Activated CD4-positive, alpha-beta memory T cell treated with anti-CD3 and anti-CD28 coated beads, Interleukin-2, amount 10 ng/mL, durations not matched to agents 7 days and 5 days (primary cell): ENCODE data around the gene MREG. TPM values are rescaled to one million over a fixed set of nuclear protein-coding genes. Genes with fewer than 3 reads are reported as not detected.

Experiments
- CTCF ChIA-PET: fragments of 350-600 bp; sonication (Branson Sonifier 250); formaldehyde crosslinking; loops from one replicate; lab custom pipeline; 2021; ENCODE audit warnings: antibody characterized with exemption, inconsistent platforms; lab: Charles Lee
- POLR2A ChIA-PET: fragments of 350-600 bp; sonication (Branson Sonifier 250); formaldehyde crosslinking; loops from one replicate; lab custom pipeline; 2021; ENCODE audit warnings: antibody characterized with exemption; lab: Charles Lee
- DNase-seq: peaks from one replicate; pipeline ENCODE4 v3.0.0-alpha.2; 2020
- H3K27ac Mint-ChIP-seq: one replicate; pipeline ENCODE4 v1.8.0; 2021; ENCODE audit warnings: mild to moderate bottlenecking, mixed read lengths
- H3K27me3 Mint-ChIP-seq: one replicate; pipeline ENCODE4 v1.8.0; 2021; ENCODE audit warnings: mixed read lengths
- H3K36me3 Mint-ChIP-seq: one replicate; pipeline ENCODE4 v1.8.0; 2021; ENCODE audit warnings: low read depth, mixed read lengths
- H3K4me1 Mint-ChIP-seq: one replicate; pipeline ENCODE4 v1.8.0; 2021; ENCODE audit warnings: mixed read lengths
- H3K4me3 Mint-ChIP-seq: one replicate; pipeline ENCODE4 v1.8.0; 2021; ENCODE audit warnings: mild to moderate bottlenecking, mixed read lengths
- H3K9me3 Mint-ChIP-seq: one replicate; pipeline ENCODE4 v1.8.0; 2021; ENCODE audit warnings: mixed read lengths
- total RNA-seq, 2 experiments: library from RNA; stranded (reverse); gene quantifications; one replicate each; pipeline ENCODE4 v1.2.3, GENCODE V29; 2021

Gene MREG
- total RNA-seq, 2 experiments from 2014 or later: 12.6 to 15.1 TPM

DNA sequence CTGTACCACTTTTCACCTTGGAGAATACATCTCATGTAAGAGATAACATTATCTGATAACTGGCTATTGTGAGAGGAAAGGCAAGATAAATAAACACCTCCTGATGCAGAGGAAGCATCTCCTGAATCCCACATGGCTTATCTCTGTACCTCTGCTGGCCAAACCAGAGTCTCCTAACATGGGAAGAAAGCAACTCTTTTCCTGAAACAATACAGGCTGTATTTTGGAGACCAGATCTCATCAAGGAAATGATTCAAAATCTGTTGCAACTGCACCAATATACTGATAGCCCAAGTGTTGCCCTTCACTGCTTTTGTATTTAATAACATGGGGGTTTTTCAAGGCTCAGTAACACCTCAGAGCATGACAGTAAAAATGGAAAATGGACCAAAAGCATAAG, 106.9 kb downstream of the MREG start:
- Mint-ChIP-seq H3K27ac (no peak overlapping the region), H3K4me1 (no peaks in the 10 kb centered on the region), H3K27me3 (peaks cover 42% of the 10 kb centered on the region), H3K4me3 (no peak overlapping the region), H3K9me3 (no peaks in the 10 kb centered on the region), H3K36me3 (no peaks in the 10 kb centered on the region)
- CTCF ChIA-PET: no interaction called here
- POLR2A ChIA-PET: no interaction called here
- DNase-seq: no peak

DNA sequence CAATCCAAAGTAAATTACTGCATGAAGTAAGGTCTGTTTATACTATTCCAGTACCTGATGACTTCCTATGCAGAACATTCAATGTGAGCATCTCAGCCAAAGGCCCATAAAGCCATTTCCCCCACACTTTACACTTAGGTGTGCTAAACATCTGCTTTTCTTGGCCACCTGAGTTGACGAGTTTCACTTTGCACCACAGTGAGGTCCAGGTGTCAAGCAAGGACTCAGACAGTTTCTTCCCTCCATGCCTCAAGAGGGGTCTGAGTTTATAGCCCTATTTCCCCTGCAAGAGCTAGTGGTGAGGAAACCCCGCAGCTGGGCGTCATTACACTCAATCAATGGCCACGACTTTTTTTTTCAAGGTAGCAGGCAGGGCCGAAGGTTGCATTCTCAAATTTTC, 107.7 kb downstream of the MREG start:
- CTCF ChIA-PET: no interaction called here
- no peak overlapping the region for H3K27ac Mint-ChIP-seq
- H3K4me1 Mint-ChIP-seq: no peaks in the 10 kb centered on the region
- H3K9me3 Mint-ChIP-seq: no peaks in the 10 kb centered on the region
- H3K27me3 Mint-ChIP-seq: peaks cover 43% of the 10 kb centered on the region
- POLR2A ChIA-PET: no interaction called here
- no peaks in the 10 kb centered on the region for H3K36me3 Mint-ChIP-seq
- H3K4me3 Mint-ChIP-seq: no peak overlapping the region
- no peak for DNase-seq

DNA sequence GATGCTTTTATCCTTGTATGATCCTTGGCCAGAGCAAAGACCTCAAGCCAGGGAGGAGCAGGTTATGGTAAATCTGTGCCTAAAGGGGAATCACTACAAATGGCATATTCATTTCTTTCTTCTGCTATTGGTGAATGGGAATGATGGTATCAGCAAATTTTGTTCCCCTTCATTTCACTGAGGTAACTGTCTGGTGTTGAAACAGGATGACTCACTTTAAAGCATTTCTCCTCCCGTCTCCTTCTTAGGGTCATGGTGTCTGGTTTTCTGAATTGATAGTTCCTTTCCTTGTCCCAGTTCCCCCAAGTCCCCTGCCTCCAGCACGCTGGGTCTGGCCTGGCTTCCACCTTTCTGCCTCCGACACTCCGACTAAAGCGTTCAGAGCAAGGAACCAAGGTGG, 109.2 kb downstream of the MREG start:
- H3K27me3 Mint-ChIP-seq: peaks cover 33% of the 10 kb centered on the region
- ChIA-PET CTCF (no interaction called here), POLR2A (no interaction called here)

DNA sequence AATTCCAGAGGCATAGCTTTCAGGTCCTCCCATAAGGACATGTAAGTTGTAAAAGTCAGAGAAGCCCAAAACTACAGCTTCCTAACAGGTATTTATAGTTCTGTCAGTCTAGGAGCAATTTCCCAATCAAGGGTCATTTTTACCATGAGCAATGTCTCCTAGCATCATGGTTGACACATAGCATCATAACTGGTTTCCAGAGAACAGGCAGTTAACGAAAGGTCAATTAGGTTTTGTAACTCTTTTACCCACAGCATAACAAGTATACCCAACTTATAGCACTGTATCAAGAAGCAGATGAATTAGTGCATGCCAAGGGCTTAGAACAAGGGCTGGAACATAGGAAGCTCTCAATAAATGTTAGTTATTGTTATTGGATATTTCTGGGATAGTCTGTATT, 110.1 kb downstream of the MREG start:
- H3K36me3 Mint-ChIP-seq: no peaks in the 10 kb centered on the region
- no peaks in the 10 kb centered on the region for H3K9me3 Mint-ChIP-seq
- ChIA-PET CTCF (no interaction called here), POLR2A (no interaction called here)
- no peaks in the 10 kb centered on the region for H3K4me1 Mint-ChIP-seq
- peaks cover 33% of the 10 kb centered on the region for H3K27me3 Mint-ChIP-seq
- H3K4me3 Mint-ChIP-seq: no peak overlapping the region
- no peak overlapping the region for H3K27ac Mint-ChIP-seq
- DNase-seq: no peak

More for the DNA sequence above, 109.2 kb downstream of the MREG start:
- H3K36me3 Mint-ChIP-seq: no peaks in the 10 kb centered on the region
- no peaks in the 10 kb centered on the region for H3K9me3 Mint-ChIP-seq
- DNase-seq: no peak
- H3K27ac Mint-ChIP-seq: no peak overlapping the region
- H3K4me3 Mint-ChIP-seq: no peak overlapping the region
- H3K4me1 Mint-ChIP-seq: no peaks in the 10 kb centered on the region

DNA sequence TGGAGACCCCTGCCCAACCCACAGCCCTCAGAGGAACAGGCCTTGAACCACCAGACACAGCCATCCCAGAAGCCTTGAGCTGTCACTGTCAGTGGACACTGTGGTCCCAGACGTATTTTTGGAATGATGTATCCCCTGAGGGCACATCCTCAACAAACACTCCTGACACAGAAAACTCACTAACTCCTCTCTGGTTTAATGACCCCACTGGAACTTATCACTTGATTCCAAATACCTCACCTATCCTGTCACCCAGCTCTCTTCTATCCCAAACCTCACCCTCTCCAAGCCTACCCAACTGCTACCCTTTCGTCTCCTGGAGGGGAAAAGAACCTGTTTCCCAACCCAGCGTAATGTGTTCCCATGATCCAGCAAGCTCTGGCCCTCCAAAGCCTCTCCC, 111.6 kb downstream of the MREG start:
- H3K4me1 Mint-ChIP-seq: no peaks in the 10 kb centered on the region
- H3K27me3 Mint-ChIP-seq: peaks cover 26% of the 10 kb centered on the region
- no peaks in the 10 kb centered on the region for H3K9me3 Mint-ChIP-seq
- ChIA-PET POLR2A (no interaction called here), CTCF (no interaction called here)
- DNase-seq: no peak
- H3K27ac Mint-ChIP-seq: no peak overlapping the region
- no peaks in the 10 kb centered on the region for H3K36me3 Mint-ChIP-seq
- H3K4me3 Mint-ChIP-seq: no peak overlapping the region

DNA sequence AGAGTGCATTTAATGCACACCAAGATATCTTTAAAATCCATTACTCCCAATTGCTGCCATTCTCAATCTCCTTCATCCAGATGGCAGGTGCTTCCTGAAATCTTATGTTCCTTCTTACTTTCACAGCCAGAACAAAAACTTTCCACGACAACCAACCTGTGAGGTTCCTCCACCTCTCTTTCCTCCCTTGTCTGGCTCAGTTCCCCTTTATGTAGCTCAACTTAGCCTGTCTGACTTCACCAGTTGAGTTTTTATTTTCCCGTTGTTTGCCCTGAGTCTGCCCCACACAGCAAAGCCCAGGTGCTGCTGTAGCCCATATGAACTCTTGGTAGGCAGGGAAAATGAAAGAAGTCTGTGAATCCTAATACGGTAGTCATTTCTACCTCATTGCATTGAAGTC, 112.5 kb downstream of the MREG start:
- H3K27me3 Mint-ChIP-seq: peaks cover 24% of the 10 kb centered on the region
- no peak overlapping the region for H3K4me3 Mint-ChIP-seq
- POLR2A ChIA-PET: no interaction called here
- no peaks in the 10 kb centered on the region for H3K36me3 Mint-ChIP-seq
- H3K27ac Mint-ChIP-seq: no peak overlapping the region
- H3K4me1 Mint-ChIP-seq: no peaks in the 10 kb centered on the region
- CTCF ChIA-PET: no interaction called here
- H3K9me3 Mint-ChIP-seq: no peaks in the 10 kb centered on the region
- no peak for DNase-seq

DNA sequence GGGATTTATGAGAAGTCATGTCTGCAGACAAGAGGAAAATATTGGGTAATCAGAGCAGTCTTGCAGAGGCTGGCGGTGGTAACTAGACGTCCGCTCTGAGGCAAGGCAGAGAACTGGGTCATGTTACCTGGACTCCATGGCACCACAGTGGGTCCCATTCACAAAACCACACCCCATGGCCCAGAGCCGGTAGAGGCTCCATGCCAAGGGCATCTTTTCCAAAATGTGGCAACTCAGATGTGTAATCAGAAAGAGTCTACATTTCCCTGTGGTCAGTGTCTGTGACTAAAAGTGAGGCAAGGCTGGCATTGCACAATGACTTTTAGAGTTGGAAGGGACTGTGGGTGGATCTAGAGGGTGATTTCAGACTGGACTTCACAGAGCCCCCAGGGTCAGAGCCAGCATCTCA, 113.1 kb downstream of the MREG start:
- ChIA-PET POLR2A (no interaction called here), CTCF (no interaction called here)
- H3K27ac Mint-ChIP-seq: no peak overlapping the region
- no peaks in the 10 kb centered on the region for H3K9me3 Mint-ChIP-seq
- H3K4me3 Mint-ChIP-seq: no peak overlapping the region
- peaks cover 22% of the 10 kb centered on the region for H3K27me3 Mint-ChIP-seq
- no peaks in the 10 kb centered on the region for H3K36me3 Mint-ChIP-seq
- no peak for DNase-seq
- H3K4me1 Mint-ChIP-seq: no peaks in the 10 kb centered on the region

DNA sequence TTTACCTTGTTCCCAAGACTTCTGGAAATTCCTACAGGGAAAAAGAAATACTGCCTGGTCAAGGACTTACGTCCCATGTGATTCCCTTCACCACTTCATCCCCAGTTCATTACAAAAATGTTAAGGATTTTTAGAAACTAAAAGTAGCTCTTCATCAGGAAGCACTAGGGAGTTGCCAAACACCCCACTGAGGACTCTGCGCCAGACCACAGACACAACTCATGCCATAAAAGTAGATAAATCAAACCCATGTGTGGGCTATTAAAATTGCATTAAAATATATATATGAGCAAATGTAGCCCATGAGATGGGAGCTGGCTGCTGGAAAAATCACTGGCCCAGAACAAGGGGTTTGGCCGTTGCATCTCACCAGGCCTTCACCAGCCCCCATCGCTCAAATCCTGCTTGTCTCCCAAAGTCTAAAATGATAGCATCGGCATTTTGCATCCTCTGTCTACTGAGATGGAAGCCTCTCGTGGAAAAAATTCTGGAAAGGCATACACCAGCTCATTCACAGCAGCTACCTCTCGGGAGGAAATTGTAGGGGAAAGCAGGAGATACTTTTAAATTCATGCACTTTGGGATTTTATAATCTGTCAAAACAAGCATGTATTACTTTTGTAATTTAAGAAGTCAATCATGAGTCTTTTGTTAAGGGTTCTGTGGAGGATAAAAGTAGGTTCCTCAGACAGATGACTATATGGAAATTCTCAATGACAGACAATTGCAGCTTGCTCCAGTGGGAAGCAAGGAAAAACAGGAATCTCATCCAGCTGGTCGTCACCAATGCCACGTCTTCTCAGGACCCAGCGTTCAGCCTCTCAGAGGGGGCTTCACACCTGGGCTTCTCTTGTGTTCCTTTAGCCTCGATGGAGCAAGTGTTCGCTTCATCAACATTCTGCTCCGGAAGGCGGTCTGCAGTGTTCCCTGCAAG, 113.9 kb downstream of the MREG start:
- ChIA-PET POLR2A (no interaction called here), CTCF (interaction anchor here (0.6 to 1.0 kb wide), 2 partner anchors 9 to 151 kb away, joined by 3 to 4 read pairs; no protein-coding TSS in a partner anchor)
- Mint-ChIP-seq H3K4me1 (no peaks in the 10 kb centered on the region), H3K36me3 (no peaks in the 10 kb centered on the region), H3K4me3 (no peak overlapping the region), H3K27ac (no peak overlapping the region), H3K27me3 (peaks cover 21% of the 10 kb centered on the region), H3K9me3 (no peaks in the 10 kb centered on the region)
- no peak for DNase-seq

DNA sequence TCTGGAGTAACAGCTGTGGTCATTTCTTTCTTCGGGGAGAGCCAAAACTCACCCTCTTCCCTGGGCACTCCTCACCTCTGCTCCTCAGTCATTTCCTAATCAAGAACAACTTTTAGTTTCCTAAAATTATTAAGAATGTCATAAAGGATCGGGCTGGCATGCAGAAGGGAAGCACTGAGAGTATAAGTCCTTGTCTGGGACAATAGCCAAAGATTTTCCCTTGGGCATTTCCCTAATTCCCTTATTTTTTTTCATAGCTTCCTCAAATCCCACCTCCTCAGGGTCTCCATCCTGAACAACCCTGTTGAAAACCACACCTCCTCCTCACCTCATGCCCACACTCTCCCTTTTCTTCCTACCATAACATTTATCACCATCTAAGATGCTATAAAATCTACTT, 115.0 kb downstream of the MREG start:
- POLR2A ChIA-PET: no interaction called here
- Mint-ChIP-seq H3K36me3 (no peaks in the 10 kb centered on the region), H3K9me3 (no peaks in the 10 kb centered on the region), H3K4me3 (no peak overlapping the region), H3K4me1 (no peaks in the 10 kb centered on the region), H3K27ac (no peak overlapping the region), H3K27me3 (peaks cover 15% of the 10 kb centered on the region)
- CTCF ChIA-PET: interaction anchor here (1.0 kb wide), 1 partner anchor 11 kb away, joined by 4 read pairs; no protein-coding TSS in a partner anchor
- no peak for DNase-seq

DNA sequence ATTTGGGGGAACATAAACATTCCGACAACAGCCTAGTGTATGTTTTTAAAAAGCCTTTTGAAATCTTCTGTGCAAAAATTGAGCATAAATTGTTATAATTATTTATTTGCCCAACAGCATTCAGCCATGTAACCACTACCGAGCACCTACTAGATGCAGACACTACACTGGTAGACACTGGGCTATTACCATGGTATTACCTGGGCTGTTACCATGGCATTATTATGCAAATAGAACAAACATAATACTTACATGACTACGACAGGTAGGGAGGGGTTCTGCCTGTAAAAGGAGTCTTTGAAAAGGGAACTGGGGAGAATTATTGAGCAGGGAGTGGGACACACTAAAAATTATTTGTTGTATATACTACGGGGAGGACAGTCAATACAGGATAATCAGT, 116.4 kb downstream of the MREG start:
- POLR2A ChIA-PET: no interaction called here
- Mint-ChIP-seq H3K27me3 (peaks cover 7% of the 10 kb centered on the region), H3K36me3 (no peaks in the 10 kb centered on the region), H3K4me1 (no peaks in the 10 kb centered on the region), H3K27ac (no peak overlapping the region), H3K9me3 (no peaks in the 10 kb centered on the region), H3K4me3 (no peak overlapping the region)
- CTCF ChIA-PET: interaction anchor here (0.6 kb wide), 1 partner anchor 627 kb away, joined by 3 read pairs; no protein-coding TSS in a partner anchor
- DNase-seq: no peak

DNA sequence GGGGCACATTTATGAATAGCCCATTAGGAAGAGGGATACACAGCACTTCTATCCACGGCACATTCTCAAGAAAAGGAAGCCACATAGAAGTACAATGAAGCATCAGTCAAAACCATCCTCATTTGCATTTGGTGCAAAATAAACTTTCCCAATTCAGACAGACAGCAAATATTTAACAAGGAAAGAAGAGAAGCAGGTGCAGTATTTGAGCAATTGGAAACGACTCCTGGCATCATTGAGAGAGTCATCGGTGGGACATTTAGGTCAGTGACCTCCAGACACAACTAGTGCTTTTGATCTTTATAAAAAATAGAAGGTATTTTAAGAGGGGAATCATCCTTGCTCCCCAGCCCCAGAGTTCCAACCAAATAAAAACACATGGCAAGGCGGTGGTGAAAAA, 118.0 kb downstream of the MREG start:
- H3K4me3 Mint-ChIP-seq: no peak overlapping the region
- H3K9me3 Mint-ChIP-seq: no peaks in the 10 kb centered on the region
- DNase-seq: no peak
- POLR2A ChIA-PET: no interaction called here
- peaks cover 6% of the 10 kb centered on the region for H3K27me3 Mint-ChIP-seq
- no peak overlapping the region for H3K27ac Mint-ChIP-seq
- CTCF ChIA-PET: no interaction called here
- H3K36me3 Mint-ChIP-seq: no peaks in the 10 kb centered on the region
- H3K4me1 Mint-ChIP-seq: no peaks in the 10 kb centered on the region
